Dedifferentiated amniotic fluid mesenchymal stem cell (primary cell): ENCODE measurements around the gene HSPB6.
A peak's percentile ranks its signal among the peaks of the same experiment; 100 is the strongest.

Experiments used
- DNase-seq: peaks from one replicate; pipeline ENCODE4 v3.0.0-alpha.2; 2016; ENCODE audit errors: extremely low spot score

HSPB6 gene

GRCh38 chr19:35746087-35746462 is 10.8 kb downstream of the HSPB6 start:
- DNase-seq: no peak

- peak; percentile 99 for DNase-seq
Observed at GRCh38 chr19:35745328-35746086, 11.3 kb downstream of the HSPB6 start, which contains the start of the genes PSENEN and U2AF1L4. Gene PSENEN (plus strand): TSS chr19:35745651. CDS start chr19:35745931, 280 bp downstream. Gene U2AF1L4 (minus strand): TSS chr19:35745418. CDS start chr19:35745391, 27 bp downstream.

GRCh38 chr19:35744430-35745327 is 12.2 kb downstream of the HSPB6 start:
- peak; percentile 98 for DNase-seq

GRCh38 chr19:35743640-35744429 is 13.0 kb downstream of the HSPB6 start:
- DNase-seq: no peak

- no peak for DNase-seq
Observed at GRCh38 chr19:35742121-35742724, 14.6 kb downstream of the HSPB6 start, which contains the start of gene IGFLR1. Gene IGFLR1 (minus strand): TSS chr19:35742452. CDS start chr19:35741180, 1,272 bp downstream.

GRCh38 chr19:35741203-35741515 is 15.7 kb downstream of the HSPB6 start:
- no peak for DNase-seq

GRCh38 chr19:35740423-35741202 is 16.2 kb downstream of the HSPB6 start:
- peak; percentile 94 for DNase-seq

- no peak for DNase-seq
Observed at GRCh38 chr19:35740108-35740422, 16.8 kb downstream of the HSPB6 start.

GRCh38 chr19:35739275-35740107 is 17.3 kb downstream of the HSPB6 start:
- DNase-seq: no peak

GRCh38 chr19:35738887-35739229 is 18.0 kb downstream of the HSPB6 start:
- DNase-seq: no peak

GRCh38 chr19:35738021-35738886 is 18.6 kb downstream of the HSPB6 start:
- no peak for DNase-seq

GRCh38 chr19:35736913-35737886 is 19.6 kb downstream of the HSPB6 start:
- no peak for DNase-seq

GRCh38 chr19:35734889-35735288 is 21.9 kb downstream of the HSPB6 start:
- no peak for DNase-seq

- no peak for DNase-seq
Observed at GRCh38 chr19:35734273-35734672, 22.6 kb downstream of the HSPB6 start.

GRCh38 chr19:35733180-35734125 is 23.4 kb downstream of the HSPB6 start:
- DNase-seq: no peak

- no peak for DNase-seq
Observed at GRCh38 chr19:35732540-35733179, 24.2 kb downstream of the HSPB6 start.
